RKO (cell line): ENCODE data around the gene ST6GAL1.

Experiments used
- DNase-seq: peaks from one replicate; pipeline ENCODE4 v3.0.0-alpha.2; 2016; ENCODE audit warnings: low spot score

ST6GAL1 gene

DNA sequence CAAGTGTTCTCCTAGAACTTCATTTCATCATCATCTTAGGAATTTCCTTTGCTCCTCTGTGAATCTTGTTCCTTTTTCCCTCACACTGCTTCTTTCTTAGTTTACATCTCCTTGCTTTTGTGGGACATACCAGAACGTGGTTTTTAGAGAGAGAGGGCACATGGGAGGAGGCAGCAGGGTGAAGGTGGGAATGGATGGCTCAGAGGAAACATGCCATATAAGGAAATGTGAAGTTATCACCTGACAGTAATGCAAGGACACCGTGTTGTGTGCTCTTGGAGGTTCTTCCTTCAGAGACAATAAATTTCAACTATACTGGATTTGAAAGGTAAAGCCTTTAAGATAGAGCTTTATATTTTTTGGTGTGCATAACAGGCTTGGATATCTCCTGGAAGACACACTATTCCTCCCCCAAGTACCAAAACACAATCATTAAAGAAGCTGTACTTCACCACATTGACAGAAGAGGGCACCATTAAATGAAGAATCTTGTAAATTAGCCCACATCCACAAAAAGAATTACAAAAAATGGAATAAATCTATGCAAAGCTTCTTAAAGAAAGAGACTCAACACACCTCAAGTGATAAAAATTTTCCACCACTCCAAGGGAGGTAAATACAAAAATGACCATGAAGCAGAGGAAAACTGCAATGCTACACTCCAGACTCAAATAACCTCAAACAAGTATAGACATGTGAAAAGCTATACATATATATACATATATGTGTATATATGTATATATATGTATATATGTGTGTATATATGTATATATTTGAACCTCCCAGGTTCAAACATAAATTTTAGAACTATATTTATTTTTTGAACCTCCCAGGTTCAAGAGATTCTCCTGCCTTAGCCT is 182.8 kb downstream of the ST6GAL1 start:
- DNase-seq: peak; percentile 37

DNA sequence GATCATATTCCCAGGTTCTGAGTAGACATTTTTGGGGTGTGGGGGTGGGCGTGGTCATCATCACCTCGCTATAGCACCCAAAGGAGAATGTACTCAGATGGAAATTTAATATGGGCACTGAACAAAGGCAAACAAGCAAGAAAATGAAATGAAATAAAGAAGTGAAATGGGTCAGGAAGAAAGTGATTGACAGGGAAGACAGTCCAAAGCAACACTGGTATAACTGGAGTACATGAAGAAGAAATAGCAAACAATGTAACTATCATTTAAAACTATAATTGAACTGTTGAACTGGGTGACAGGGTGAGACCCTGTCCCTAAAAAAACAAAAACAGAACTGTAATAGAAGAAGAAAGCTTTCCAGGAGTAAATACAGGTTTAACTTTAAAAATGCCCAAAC is 184.2 kb downstream of the ST6GAL1 start:
- no peak for DNase-seq

DNA sequence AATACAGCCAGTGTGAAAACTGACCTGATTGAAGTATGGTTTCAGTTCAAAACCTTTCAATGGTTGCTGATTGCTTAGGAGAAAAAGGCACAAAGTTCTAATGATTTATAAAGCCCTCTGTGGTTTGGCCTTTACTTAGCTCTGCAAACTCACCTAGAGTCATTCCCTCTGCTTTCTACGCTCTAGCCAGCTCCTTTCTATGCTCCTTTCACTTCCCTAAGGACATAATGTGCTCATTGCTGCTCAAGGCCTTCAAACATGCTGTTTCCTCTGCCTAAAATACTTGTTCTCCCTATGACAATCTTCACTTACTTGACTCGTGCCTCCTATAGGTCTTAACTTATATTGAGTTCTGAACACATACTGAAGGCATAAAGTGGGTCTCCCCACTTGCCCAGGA is 190.0 kb downstream of the ST6GAL1 start:
- no peak for DNase-seq

DNA sequence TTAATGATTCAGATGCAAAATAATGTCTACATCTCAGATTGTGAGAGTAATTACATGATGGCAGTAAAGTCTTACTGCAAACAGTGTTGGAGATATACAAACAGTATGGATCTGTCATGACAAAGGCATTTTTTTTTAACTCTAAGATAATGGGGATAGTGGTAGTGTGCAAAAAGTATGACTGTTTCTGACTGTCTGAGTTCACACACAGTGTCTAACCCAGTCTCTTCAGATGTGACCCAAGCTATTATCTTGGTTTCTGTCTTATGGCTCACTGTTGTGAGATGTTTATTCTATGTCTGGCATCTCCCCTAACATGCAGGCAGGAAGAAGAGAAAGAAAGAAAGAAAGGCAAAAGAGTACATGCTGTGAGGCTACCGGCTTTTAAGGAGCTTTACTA is 191.9 kb downstream of the ST6GAL1 start:
- no peak for DNase-seq

DNA sequence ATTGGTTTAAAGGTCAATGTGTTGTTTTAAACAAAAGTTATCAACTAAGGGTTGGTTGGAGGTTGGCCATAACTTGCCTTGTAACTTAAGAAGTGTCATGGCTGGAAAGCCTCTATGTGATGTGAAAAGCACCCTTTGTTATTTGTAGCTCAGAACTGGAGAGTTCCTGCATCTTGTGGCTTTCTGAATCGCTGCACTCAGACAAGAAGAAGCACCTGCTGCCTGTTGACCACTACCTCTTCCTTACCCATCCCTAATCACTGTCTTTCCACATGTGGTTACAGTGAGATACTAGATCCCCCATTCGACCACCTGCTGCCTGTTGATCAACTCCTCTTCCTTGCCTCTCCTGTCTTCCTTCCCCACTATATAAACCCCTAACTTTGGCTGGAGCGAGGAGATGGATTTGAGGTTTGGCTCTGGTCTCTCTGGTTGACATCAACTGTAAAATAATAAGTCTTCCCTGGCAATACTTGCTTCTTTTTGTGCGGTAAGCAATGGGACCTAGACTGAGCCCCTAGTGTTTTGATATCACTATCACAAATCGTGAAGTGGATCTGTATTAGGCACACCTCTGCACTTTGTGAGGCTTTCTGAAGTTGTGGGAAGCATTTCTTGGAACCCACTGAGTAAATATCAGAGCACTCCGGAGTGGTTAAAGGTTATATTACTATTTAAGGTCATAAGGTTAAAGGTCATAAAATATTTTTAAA is 195.1 kb downstream of the ST6GAL1 start:
- DNase-seq: no peak
